H9 (cell line): Measurements from ENCODE around the gene SCRN2. TPM values are rescaled to one million over a fixed set of nuclear protein-coding genes. Genes with fewer than 3 reads are reported as not detected.
A peak's percentile ranks its signal among the peaks of the same experiment; 100 is the strongest.

ENCODE experiments used
- DNase-seq: peaks from one replicate; pipeline ENCODE4 v3.0.0-alpha.2; 2017
- H2AFZ ChIP-seq: one replicate; pipeline ENCODE4 v1.6.1; 2013; ENCODE audit warnings: mild to moderate bottlenecking, low read length, control low read depth, moderate library complexity
- H2AK5ac ChIP-seq: 2 replicates; pipeline ENCODE4 v1.6.1; 2013; ENCODE audit warnings: low read length, control low read depth, mixed read lengths; ENCODE audit not compliant: insufficient read length
- H2BK120ac ChIP-seq: one replicate; pipeline ENCODE4 v1.6.1; 2013; ENCODE audit warnings: low read depth, mild to moderate bottlenecking, low read length, control low read depth, inconsistent platforms; ENCODE audit not compliant: poor library complexity, severe bottlenecking
- H2BK12ac ChIP-seq: 2 replicates; pipeline ENCODE4 v1.6.1; 2013; ENCODE audit warnings: low read length, control low read depth, mixed read lengths, low read depth; ENCODE audit not compliant: insufficient read length
- H2BK15ac ChIP-seq: 2 replicates; pipeline ENCODE4 v1.6.1; 2013; ENCODE audit warnings: low read depth, low read length, control low read depth
- H2BK20ac ChIP-seq: one replicate; pipeline ENCODE4 v1.6.1; 2013; ENCODE audit warnings: low read depth, mild to moderate bottlenecking, low read length, control low read depth, inconsistent platforms; ENCODE audit not compliant: poor library complexity, severe bottlenecking
- H2BK5ac ChIP-seq: 2 replicates; pipeline ENCODE4 v1.6.1; 2013; ENCODE audit warnings: low read length, control low read depth, mixed read lengths; ENCODE audit not compliant: insufficient read length
- H3K14ac ChIP-seq: 2 replicates; pipeline ENCODE4 v1.6.1; 2013; ENCODE audit warnings: low read length, control low read depth; ENCODE audit not compliant: insufficient read depth
- H3K18ac ChIP-seq: 2 replicates; pipeline ENCODE4 v1.6.1; 2013; ENCODE audit warnings: low read depth, mild to moderate bottlenecking, mixed read lengths, low read length, control low read depth; ENCODE audit not compliant: insufficient read length
- H3K23ac ChIP-seq: 2 replicates; pipeline ENCODE4 v1.6.1; 2013; ENCODE audit warnings: low read length, control low read depth, mixed read lengths, low read depth; ENCODE audit not compliant: insufficient read length
- H3K23me2 ChIP-seq: 2 replicates; pipeline ENCODE4 v1.6.1; 2013; ENCODE audit warnings: low read depth, mild to moderate bottlenecking, mixed read lengths, low read length, control low read depth; ENCODE audit not compliant: insufficient read length, poor library complexity, severe bottlenecking
- H3K27ac ChIP-seq: 2 replicates; pipeline ENCODE4 v1.5.1; 2013; ENCODE audit warnings: low read length, control low read depth, mixed read lengths, low read depth; ENCODE audit not compliant: insufficient read length
- H3K27me3 ChIP-seq: 2 replicates; pipeline ENCODE4 v1.6.1; 2013; ENCODE audit warnings: low read length, control low read depth, inconsistent platforms; ENCODE audit not compliant: insufficient read depth
- H3K4ac ChIP-seq: 2 replicates; pipeline ENCODE4 v1.6.1; 2013; ENCODE audit warnings: low read depth, mild to moderate bottlenecking, control low read depth, inconsistent platforms, low read length, moderate library complexity
- H3K4me1 ChIP-seq: 2 replicates; pipeline ENCODE4 v1.6.1; 2013; ENCODE audit warnings: low read length, control low read depth, inconsistent platforms; ENCODE audit not compliant: insufficient read depth
- H3K4me2 ChIP-seq: 2 replicates; pipeline ENCODE4 v1.6.1; 2013; ENCODE audit warnings: low read length, control low read depth, mixed read lengths; ENCODE audit not compliant: insufficient read length, insufficient read depth
- H3K56ac ChIP-seq: 2 replicates; pipeline ENCODE4 v1.6.1; 2013; ENCODE audit warnings: low read depth, mild to moderate bottlenecking, mixed read lengths, low read length, control low read depth; ENCODE audit not compliant: insufficient read length
- H3K79me1 ChIP-seq: 2 replicates; pipeline ENCODE4 v1.6.1; 2013; ENCODE audit warnings: low read depth, mild to moderate bottlenecking, moderate library complexity, low read length, control low read depth, inconsistent platforms; ENCODE audit not compliant: insufficient read depth, poor library complexity, severe bottlenecking
- H3K79me2 ChIP-seq: 2 replicates; pipeline ENCODE4 v1.6.1; 2013; ENCODE audit warnings: low read length, control low read depth, inconsistent platforms; ENCODE audit not compliant: insufficient read depth
- H3K9ac ChIP-seq: 2 replicates; pipeline ENCODE4 v1.6.1; 2013; ENCODE audit warnings: low read length, control low read depth, mixed read lengths; ENCODE audit not compliant: insufficient read length; ENCODE audit errors: extremely low read depth
- H3K9me3 ChIP-seq: one replicate; pipeline ENCODE4 v1.6.1; 2013; ENCODE audit warnings: low read depth, low read length, inconsistent platforms; ENCODE audit not compliant: control insufficient read depth
- H3T11ph ChIP-seq: one replicate; pipeline ENCODE4 v1.6.1; 2013; ENCODE audit warnings: mild to moderate bottlenecking, low read length, control low read depth, inconsistent platforms
- H4K20me1 ChIP-seq: one replicate; pipeline ENCODE4 v1.6.1; 2013; ENCODE audit not compliant: control insufficient read depth, insufficient read length, insufficient read depth
- H4K5ac ChIP-seq: 2 replicates; pipeline ENCODE4 v1.6.1; 2013; ENCODE audit warnings: low read depth, mild to moderate bottlenecking, mixed read lengths, low read length, control low read depth; ENCODE audit not compliant: insufficient read length
- H4K8ac ChIP-seq: replicated peaks from 2 replicates; pipeline ENCODE4 v1.6.1; 2013; ENCODE audit warnings: low read length, control low read depth, mixed read lengths, low read depth; ENCODE audit not compliant: insufficient read length
- H4K91ac ChIP-seq: 2 replicates; pipeline ENCODE4 v1.6.1; 2013; ENCODE audit warnings: low read depth, mild to moderate bottlenecking, moderate library complexity, mixed read lengths, low read length, control low read depth; ENCODE audit not compliant: insufficient read length
- H3K27ac Mint-ChIP-seq, 3 experiments: 2 replicates in 2 of 3; 3 replicates in 1 of 3; pipeline ENCODE4 v1.8.0; 2020 to 2021; ENCODE audit warnings: mixed read lengths in 3 of 3, mild to moderate bottlenecking in 1 of 3, moderate library complexity in 1 of 3
- H3K27me3 Mint-ChIP-seq: 2 replicates; pipeline ENCODE4 v1.8.0; 2021; ENCODE audit warnings: low read depth, mild to moderate bottlenecking, moderate library complexity, mixed read lengths
- H3K36me3 Mint-ChIP-seq, 3 experiments: 2 replicates in 2 of 3; 3 replicates in 1 of 3; pipeline ENCODE4 v1.8.0; 2020 to 2021; ENCODE audit warnings: low read depth in 3 of 3, mixed read lengths in 3 of 3; ENCODE audit not compliant: insufficient read depth in 1 of 3
- H3K4me1 Mint-ChIP-seq, 2 experiments: 2 replicates each; pipeline ENCODE4 v1.8.0; 2020; ENCODE audit warnings: mixed read lengths in 2 of 2
- H3K4me3 Mint-ChIP-seq, 2 experiments: 2 replicates in 1 of 2; 3 replicates in 1 of 2; pipeline ENCODE4 v1.8.0; 2020 to 2021; ENCODE audit warnings: mild to moderate bottlenecking in 2 of 2, mixed read lengths in 2 of 2, moderate library complexity in 1 of 2
- H3K9me3 Mint-ChIP-seq, 2 experiments: 2 replicates in 1 of 2; 3 replicates in 1 of 2; pipeline ENCODE4 v1.8.0; 2020; ENCODE audit warnings: mild to moderate bottlenecking in 2 of 2, mixed read lengths in 2 of 2, moderate library complexity in 1 of 2
- CTCF ChIP-seq: fragments of 200-600 bp; sonication (generic); conservative IDR thresholded peaks from 3 replicates; pipeline ENCODE4 v1.8.0; 2021; ENCODE audit warnings: antibody characterized with exemption, mild to moderate bottlenecking
- WGBS: extraction: QIAGEN DNeasy Blood & Tissue Kit; methylation state at CpG from one replicate; pipeline ENCODE4 v1.1.7; 2013; ENCODE audit warnings: missing lambda C conversion rate, low lambda C conversion rate, mixed read lengths; ENCODE audit not compliant: insufficient read length; ENCODE audit errors: extremely low coverage; 5-methylcytosine and 5-hydroxymethylcytosine counted together
- total RNA-seq: library from RNA; stranded (reverse); gene quantifications from 2 replicates; pipeline ENCODE4 v1.2.1, GENCODE V29; 2021

The SCRN2 gene
- total RNA-seq, 1 experiment from 2014 or later, result 34.0 TPM

DNA sequence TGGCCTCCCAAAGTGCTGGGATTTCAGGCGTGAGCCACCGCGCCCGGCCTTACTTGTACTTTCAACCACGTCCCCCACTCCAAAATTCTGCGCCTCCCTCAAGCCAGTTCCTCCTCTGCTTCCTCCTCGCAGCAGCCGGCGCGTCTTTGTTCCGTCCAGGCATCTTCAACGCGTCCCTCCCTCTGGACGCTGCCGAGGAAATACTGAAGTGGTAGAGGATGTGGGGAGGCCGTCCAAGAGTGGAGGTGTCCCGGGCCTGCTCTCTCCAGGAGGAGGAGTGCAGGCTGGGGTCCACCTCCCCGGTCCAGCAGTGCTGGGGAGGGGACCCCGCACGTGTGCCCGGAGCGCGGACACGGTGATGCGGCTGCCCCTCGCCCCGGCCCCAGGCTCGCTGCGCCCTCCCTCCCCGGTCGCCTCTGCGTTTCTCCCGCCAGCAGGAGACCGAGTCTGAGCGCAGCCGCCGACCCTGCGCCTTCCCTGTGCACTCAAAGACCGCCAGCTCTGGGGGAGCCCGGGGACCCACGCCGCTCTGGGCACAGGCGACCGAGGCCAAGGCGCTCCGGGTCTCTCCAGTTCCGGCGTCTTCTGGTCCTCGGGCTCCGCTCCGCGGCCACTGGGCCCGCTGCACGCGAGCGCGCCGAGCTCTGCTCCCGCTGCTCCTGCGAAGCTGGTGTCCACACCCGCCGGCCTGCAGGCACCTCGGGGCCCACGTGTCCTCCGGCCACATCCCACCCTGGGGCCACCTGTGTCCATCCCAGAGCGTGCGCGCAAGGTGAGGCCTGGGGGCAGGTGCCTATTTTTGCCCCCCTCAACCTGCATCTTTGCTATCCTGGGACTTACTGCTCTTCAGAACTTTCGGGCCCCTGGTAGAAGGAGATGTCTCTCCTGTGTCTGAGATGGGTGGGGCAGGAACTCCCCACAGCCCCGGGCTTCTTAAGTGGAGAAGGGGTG is 51.2 kb downstream of the SCRN2 start:
- Histone ChIP-seq H3K18ac (peak overlapping the region; percentile 28), H3K4me1 (no peaks in the 10 kb centered on the region), H3K4me2 (peak overlapping the region; percentile 48), H4K20me1 (no peaks in the 10 kb centered on the region), H2BK12ac (no peak overlapping the region), H2AK5ac (no peak overlapping the region), H2BK20ac (no peak overlapping the region), H3K27me3 (peaks cover 5% of the 10 kb centered on the region; the same call in 1 of the 2 replicates), H3K56ac (no peak overlapping the region), H4K91ac (no peak overlapping the region), H3T11ph (no peak overlapping the region), H3K27ac (no peak overlapping the region), H4K8ac (no peak overlapping the region), H2AFZ (no peak overlapping the region), H3K9me3 (no peaks in the 10 kb centered on the region), H3K23me2 (peaks cover 8% of the 10 kb centered on the region), H2BK120ac (no peak overlapping the region), H4K5ac (no peak overlapping the region), H3K79me1 (no peaks in the 10 kb centered on the region), H3K9ac (peak overlapping the region; percentile 4), H2BK15ac (no peak overlapping the region), H2BK5ac (no peak overlapping the region), H3K4ac (no peak overlapping the region), H3K79me2 (no peaks in the 10 kb centered on the region), H3K23ac (no peak overlapping the region), H3K14ac (peak overlapping the region; percentile 44; the same call in 1 of the 2 replicates)
- peak overlapping the region; percentile 68 to 89 for H3K4me3 Mint-ChIP-seq
- WGBS, result no CpG with 5 or more reads among the region's 70 CpGs
- peak; percentile 84 for DNase-seq
- TF ChIP-seq CTCF, result peak; percentile 58
- peaks cover 2 to 9% of the 10 kb centered on the region in 2 experiments; a peak in 2 of 4 replicates for H3K4me1 Mint-ChIP-seq
- no peaks in the 10 kb centered on the region for H3K36me3 Mint-ChIP-seq
- no peaks in the 10 kb centered on the region for H3K9me3 Mint-ChIP-seq
- H3K27me3 Mint-ChIP-seq, result peaks cover 87% of the 10 kb centered on the region
- H3K27ac Mint-ChIP-seq, result no peak overlapping the region

Other genes with a start within 250 kb of the SCRN2 start
- gene KPNB1, start 191.4 kb downstream of the SCRN2 start, total RNA-seq, result 742 and 764 TPM in 2 replicates
- gene TBKBP1, start 147.1 kb downstream of the SCRN2 start, total RNA-seq, result 33.2 and 33.6 TPM in 2 replicates
- not detected in 2 replicates for gene TBX21, start 108.0 kb downstream of the SCRN2 start, total RNA-seq
- 12.0 and 13.0 TPM in 2 replicates for gene OSBPL7, start 19.5 kb downstream of the SCRN2 start, total RNA-seq
- 67.2 and 68.4 TPM in 2 replicates for gene MRPL10, start 9.7 kb downstream of the SCRN2 start, total RNA-seq
- gene LRRC46, start 9.6 kb downstream of the SCRN2 start, total RNA-seq, result 0.29 and 0.31 TPM in 2 replicates
- gene SP6, start 9.9 kb upstream of the SCRN2 start, total RNA-seq, result 0.90 and 0.92 TPM in 2 replicates
- 19.3 and 20.0 TPM in 2 replicates for gene SP2, start 55.0 kb upstream of the SCRN2 start, total RNA-seq
- 6.7 and 7.3 TPM in 2 replicates for gene PNPO, start 100.3 kb upstream of the SCRN2 start, total RNA-seq
- not detected in 2 replicates for gene PRR15L, start 116.6 kb upstream of the SCRN2 start, total RNA-seq
- 144 and 149 TPM in 2 replicates for gene CDK5RAP3, start 129.8 kb upstream of the SCRN2 start, total RNA-seq
- gene COPZ2, start 196.5 kb upstream of the SCRN2 start, total RNA-seq, result 0.68 and 0.77 TPM in 2 replicates
- 158 and 161 TPM in 2 replicates for gene NFE2L1, start 207.1 kb upstream of the SCRN2 start, total RNA-seq